Inflammatory macrophage treated with lipopolysaccharide for 4 hours (primary cell): ENCODE data around the gene RPS28.
"Not testable (repeated sequence)": the region's sequence is repeated elsewhere in the genome, so short reads cannot be mapped to it uniquely, and the experiment has no call there.

Source experiments
- DNase-seq: peaks from one replicate; pipeline ENCODE4 v3.0.0-alpha.2; 2020

The RPS28 gene

DNA sequence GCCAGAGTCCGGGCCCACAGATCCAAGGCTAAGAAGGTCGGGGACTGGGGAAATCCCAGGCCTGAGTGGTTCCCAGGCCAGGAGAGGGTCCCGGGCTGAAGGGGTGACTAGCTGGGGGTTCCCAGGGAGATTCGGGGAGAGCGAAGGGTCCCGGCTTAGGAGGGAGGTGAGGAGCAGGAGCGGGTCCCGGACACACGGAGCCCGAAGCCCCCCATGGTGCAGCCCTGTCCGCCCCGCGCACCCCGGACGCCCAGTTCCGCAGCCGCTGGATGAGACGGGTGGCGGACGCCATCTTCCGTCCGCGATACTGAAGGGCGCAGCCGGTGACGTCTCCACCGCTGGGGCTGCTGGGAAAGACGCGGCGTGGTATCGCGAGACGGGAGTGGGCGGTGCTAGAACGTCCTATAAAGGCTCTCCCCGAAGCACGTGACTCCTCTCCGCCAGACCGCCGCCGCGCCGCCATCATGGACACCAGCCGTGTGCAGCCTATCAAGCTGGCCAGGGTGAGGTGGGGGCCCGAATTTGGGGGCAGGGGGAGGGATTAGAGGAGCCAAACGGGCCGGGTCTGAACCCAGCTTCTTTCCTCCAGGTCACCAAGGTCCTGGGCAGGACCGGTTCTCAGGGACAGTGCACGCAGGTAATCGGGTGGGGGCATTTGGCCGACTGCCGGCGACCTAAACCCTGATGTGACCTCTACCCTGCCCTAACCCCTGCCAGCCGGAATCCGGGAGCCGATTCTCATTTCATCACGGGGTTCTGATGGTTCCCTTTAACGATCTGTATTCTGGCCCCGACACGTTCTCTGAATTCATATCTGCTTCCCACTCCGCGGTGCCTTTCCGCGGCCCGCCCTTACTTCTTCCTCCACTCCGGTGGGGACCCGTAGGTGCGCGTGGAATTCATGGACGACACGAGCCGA lies at the start of gene RPS28, which contains the start of gene NDUFA7:
RPS28 (plus strand) TSS at position 430 of the 919 bp plus-strand sequence; CDS start at position 465, 35 bp downstream.
NDUFA7 (minus strand) TSS at position 309 of the 919 bp plus-strand sequence; CDS start at position 292, 17 bp downstream.
- peak; percentile 96 for DNase-seq

DNA sequence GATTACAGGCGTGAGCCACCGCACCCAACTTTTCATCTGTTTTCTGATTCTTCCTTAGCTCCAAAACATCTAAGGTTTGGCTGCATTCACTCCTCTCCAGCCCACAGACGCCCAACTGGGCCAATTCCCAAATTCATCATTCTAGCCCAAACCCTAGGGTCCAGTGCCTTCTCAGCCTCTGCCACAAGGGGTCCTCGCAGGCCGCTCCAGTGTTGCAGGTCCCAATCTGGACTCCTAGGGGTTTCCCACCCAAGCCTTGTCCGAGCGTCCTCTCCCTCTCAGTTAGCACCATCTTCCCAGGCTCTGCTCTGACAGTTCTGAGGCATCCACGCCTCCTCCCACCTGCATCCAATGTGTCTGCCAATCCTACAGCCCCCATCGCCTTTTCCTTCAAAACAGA lies 44.8 kb upstream of the RPS28 start:
- not testable (repeated sequence) for DNase-seq

DNA sequence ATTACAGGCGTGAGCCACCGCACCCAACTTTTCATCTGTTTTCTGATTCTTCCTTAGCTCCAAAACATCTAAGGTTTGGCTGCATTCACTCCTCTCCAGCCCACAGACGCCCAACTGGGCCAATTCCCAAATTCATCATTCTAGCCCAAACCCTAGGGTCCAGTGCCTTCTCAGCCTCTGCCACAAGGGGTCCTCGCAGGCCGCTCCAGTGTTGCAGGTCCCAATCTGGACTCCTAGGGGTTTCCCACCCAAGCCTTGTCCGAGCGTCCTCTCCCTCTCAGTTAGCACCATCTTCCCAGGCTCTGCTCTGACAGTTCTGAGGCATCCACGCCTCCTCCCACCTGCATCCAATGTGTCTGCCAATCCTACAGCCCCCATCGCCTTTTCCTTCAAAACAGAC lies 30.0 kb upstream of the RPS28 start:
- not testable (repeated sequence) for DNase-seq

DNA sequence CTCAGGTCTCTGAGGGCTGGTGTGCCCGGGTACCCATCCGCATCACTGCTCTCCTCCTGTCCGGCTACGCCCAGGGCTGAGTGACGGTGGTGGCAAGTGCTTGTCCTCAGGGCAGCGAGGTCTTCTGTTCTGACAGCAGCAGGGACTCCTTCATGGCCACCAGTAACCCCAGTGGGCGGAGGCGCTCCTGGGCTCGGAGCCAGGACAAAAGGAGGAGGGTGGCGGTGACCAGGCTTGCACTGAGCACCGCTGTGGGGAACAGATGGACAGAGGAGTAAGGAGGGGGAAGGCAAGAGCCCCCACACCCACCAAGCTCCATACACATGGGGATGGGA lies 19.0 kb upstream of the RPS28 start:
- DNase-seq: no peak

DNA sequence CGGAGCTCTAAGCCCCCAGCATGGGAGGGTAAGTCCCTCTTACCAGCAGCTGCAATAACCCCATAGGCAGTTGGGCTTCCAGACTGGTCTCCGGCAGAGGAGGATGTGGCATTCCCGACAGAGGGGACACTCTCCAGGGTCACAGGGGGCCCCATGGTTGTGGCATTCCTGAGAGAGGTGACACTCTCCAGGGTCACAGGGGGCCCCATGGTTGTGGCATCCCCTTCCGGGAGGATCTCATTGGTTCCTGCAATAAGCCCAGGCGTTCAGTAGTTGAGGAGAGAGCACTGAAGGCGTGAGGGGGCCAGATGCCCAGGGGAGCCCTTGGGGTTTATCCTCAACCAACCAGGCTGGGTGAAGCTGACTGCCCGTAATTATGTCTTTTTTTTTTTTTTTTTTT lies 18.6 kb upstream of the RPS28 start:
- no peak for DNase-seq

DNA sequence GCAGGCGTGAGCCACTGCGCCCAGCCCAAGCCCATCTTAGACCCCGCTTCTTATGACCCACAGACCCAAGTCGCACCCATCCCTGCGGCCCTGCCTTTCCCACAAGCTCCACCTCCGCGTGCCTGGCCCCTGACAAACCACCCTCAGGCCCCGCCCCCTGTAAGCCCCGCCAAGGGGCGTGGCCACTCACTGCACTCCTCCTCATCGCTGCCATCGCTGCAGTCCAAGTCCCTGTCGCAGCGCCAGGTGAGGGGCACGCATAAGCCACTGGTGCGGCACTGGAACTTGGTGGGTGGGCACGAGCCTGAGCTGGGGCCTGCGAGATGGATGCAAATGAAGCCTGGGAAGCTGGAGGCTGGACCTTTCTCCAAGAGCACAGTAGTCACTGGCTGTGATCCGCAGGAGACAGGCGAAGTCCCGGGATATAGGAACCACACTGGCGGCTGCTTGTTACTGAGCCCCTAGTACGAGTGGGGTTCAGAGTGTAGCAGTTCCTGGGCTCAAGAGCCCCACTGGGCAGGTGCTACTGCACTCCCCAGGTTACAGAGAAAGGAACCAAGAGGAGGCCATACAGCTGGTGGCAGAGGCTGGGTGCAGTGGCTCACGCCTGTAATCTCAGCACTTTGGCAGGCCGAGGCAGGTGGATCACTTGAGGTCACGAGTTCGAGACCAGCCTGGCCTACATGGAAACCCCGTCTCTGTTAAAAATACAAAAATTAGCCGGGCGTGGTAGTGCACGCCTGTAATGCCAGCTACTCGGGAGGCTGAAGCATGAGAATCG lies 16.3 kb upstream of the RPS28 start:
- no peak for DNase-seq

DNA sequence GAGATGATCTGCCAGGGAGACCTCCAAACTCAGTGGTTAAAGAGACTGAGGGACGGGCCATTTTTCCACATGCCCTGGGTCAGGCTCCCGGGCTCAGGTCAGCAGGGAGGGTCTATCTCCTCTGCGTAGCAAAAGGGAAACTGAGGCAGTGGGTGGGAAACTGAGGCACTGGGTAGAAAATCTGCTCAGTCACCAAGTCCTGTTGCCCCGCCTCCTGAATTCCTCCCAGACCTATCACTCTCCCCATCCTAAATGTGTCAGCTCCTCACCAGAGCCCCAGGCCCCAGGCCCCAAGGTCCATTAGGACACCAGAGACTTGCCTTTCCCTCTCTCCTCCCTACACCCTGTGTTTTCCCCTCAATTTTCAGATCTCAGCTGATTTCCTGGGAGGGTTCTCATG lies 15.5 kb upstream of the RPS28 start:
- DNase-seq: no peak

DNA sequence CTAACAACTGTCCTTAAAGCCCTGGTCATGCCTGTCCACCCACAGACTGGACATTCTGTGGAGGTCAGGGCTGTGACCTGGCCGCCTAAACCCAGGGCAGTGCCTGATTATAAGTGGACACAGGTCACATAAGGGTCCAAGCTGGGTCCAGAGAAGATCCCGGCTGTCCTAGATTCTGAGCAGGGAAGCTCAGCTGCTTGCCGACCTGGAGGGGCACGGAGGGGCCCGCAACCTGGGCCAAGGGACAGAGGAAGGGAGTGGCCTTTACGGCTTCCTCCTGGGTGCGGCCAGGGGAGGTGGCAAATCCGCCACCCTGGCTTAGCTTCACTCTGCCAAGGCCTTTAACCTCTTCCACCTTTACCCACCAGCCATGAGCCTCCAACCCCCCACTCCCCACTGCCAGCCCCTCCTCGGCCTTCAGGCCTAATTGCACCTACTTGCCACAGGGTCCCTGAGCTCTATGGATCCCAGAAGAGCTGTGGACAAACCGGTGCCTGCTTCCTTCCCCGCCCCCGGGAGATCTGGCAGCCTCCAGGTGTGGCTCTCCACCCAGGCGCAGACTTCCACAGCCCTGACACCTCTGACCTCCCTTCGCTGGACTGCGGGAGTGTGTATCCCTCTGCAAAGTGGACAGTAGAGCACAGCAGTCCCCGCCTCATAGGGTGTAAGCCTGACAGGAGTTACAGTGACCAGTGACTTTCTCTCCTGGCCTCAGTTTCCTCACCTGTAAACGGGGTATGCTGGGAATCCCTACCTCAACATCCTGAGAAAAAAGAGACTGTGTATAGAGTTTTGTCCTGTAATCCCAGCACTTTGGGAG lies 14.9 kb upstream of the RPS28 start:
- DNase-seq: no peak

DNA sequence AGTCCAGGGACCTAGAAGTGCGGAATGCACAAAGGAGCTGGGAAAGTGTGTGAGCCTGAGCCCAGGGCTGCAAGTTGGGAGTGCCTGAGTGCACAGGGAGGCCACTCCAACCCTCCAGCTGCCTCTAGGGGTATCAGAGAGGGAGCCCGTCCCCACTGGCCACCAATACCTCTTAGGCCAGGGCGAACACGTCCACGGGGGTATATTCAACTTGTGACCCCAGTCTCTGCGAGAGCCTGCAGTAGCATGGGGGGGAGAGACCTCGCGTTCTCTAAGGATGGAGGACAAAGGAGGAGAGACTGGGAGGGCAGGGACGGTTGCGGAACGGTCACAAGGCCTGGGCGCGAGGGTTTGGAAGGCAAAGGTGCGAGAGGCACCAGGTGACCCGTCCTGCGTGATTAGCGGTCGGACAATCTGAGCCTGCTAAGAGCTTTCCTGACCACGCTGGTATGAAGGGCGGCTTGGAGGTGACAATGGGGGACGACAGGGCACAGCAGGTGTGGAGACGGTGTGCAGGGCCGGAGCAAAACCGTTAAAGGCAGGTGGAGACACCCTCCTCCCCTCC lies 13.8 kb upstream of the RPS28 start:
- DNase-seq: no peak

DNA sequence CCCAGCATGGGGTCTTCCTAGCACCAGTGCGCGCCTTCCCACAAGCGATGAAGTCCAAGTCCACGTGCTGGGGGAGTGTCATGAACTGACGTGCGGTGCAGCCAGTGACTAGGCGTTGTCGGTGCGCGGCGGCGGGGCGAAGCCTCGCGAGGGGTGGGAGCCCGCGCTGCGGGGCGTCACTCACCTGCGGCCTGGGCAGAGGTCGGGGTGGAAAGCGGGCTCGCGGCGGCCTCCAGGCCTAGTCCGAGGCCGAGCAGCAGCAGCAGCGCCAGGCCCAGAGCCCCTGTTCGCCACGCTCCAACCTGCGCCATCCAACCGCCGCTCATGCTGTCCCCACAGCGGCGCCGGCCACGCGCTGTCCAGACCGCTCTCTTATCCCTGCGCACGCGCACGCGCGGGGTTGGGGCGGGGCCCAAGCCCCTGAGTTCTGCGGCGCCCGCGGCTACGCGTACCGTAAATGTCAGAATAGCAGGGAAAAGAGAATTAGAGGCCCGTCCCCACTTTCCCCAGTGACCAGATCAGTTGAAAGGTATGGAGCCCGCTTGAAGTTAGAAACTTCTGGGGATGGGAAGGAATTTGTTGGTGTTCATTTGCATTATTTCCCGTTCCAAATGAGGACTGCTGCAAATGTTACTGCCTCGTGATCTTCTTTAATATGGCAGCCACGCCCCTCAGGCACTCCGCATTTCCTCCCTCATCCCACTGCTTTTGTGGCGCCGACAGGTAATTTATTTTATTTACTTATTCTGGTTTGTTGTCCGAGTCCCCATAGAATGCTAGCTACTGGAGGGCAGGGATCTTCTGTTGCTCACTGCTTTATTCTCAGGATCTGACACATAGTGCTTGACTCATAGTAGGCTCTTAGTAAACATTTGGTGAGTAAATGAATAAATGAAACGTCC lies 13.1 kb upstream of the RPS28 start, which contains the start of gene CD320:
CD320 (minus strand) TSS at position 394 of the 902 bp plus-strand sequence; CDS start at position 326, 68 bp downstream.
- peak; percentile 82 for DNase-seq

DNA sequence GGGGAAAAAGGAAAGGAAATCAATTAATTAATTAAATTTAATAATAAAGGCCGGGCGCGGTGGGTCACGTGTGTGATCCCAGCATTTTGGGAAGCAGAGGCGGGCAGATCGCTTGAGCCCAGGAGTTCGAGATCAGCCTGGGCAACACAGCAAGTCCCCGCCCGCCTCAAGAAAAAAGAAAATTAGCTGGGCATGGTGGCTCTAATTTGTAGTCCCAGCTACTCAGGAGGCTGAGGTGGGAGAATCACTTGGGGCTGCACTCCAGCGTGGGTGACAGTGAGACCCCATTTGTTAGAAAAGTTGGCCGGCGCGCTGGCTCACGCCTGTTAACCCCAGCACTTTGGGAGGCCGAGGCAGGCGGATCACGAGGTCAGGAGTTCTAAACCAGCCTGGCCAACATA lies 12.4 kb upstream of the RPS28 start:
- no peak for DNase-seq

DNA sequence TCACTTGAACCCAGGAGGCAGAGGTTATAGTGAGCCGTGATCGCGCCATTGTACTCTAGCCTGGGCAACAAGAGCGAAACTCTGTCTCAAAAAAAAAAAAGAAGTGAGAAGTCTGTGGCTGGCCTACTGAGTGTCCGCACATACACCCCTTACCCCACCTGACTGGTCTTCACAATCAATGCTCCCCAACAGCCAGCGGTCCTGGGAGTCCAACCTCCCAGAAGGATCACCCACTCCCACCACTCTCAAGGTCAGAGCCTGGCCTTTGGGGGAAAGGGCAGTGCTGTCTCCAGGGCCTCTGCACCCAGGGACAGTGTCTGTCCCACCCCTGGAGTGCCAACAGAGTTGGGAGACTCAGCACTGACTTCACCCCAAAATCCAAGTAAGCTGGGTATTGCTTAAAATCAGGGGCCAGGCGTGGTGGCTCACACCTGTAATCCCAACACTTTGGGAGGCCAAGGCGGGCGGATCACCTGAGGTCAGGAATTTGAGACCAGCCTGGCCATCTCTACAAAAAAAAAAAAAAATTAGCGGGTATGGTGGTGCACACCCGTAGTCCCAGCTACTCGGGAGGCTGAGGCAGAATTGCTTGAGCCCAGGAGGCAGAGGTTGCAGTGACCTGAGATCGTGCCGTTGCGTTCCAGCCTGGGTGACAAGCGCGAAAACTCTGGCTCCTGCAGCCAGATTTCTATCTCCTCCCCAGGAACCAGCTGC lies 10.8 kb upstream of the RPS28 start:
- no peak for DNase-seq

DNA sequence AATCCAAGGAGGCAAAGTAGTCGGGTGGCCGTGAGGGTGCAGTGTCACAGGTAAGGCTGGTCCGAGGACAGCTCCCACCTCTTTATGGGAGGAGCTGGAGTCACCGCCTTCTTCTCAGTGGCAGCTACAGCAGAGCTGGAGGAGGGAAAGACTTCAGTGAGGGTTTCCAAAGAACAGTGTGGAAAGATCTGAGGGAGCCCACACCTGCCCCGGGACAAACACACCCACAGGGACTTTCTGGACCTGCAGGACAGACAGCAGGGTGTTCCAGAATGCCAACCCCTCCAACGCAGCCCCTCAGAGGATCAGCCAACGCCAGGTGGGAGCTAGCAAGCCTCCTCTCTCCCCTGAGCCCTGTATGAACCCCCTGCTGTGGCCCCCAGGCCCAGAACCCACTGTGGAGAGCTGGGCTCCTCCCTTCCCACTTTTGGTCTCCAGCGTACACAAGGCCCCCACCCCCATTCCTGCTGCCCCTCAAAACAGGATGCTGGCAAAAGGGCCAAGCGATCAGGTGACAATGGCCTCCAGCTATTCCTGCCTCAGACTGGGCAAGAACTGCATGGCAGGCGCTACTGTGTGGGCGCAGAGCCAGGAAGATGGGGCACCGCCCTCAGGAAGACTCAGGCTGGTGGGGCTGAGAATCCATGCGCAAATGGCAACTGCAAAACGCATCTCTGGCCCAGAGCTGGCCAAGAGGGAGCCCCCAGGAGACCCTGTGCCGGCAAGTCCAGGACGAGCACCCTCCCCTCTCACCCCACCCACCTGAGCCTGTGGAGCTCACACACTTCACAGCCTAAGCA lies 9.6 kb upstream of the RPS28 start:
- no peak for DNase-seq

DNA sequence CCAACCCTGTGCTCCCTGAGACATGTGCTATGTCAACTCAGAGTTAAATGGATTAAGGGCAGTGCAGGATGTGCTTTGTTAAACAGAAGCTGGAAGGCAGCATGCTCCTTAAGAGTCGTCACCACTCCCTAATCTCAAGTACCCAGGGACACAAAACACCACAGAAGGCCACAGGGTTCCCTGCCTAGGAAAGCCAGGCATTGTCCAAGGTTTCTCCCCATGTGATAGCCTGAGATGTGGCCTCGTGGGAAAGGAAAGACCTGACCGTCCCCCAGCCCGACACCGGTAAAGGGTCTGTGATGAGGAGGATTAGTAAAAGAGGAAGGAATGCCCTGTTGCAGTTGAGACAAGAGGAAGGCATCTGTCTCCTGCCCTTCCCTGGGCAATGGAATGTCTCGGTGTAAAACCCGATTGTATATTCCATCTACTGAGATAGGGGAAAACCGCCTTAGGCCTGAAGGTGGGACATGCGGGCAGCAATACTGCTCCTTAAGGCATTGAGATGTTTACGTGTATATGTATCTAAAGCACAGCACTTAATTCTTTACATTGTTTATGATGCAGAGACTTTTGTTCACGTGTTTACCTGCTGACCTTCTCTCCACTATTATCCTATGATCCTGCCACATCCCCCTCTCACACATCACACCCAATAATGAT lies 6.2 kb upstream of the RPS28 start:
- not testable (repeated sequence) for DNase-seq

DNA sequence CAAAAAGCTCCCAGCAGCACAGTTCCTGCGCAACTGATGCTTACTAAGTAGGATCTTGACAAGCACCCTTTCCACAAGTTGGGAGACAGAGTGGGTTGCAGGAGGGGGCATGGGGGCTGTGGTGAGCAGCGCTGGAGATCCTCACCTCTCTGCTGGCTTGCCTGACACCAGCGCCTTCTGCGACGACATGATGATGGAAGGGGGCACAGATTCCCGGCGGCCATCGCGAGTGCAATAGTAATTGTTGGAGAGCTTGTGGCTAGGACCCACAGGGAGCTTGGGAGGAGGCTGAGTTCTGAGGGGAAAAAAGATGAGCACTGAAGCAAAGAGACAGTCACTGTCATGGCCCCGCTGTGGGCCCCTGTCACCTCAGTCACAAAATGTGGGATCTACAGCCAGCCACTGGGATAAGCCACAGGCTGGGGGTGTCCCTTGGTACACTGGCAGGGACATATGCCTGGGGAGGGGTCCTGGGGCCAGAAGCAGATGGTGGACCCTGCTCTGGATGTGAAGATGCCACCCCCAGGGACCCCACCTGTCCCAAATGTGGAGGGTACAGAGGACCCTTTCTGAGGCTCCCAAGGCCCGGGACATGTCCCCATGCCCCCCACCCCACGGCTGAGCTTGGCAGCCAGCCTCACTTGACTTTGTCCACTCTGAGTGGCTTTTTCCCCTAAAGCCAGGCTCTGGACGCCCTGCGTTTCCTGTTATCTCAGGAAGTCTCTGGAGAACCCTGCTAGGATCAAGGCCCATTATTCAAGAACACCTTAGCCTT lies 4.8 kb upstream of the RPS28 start:
- no peak for DNase-seq

DNA sequence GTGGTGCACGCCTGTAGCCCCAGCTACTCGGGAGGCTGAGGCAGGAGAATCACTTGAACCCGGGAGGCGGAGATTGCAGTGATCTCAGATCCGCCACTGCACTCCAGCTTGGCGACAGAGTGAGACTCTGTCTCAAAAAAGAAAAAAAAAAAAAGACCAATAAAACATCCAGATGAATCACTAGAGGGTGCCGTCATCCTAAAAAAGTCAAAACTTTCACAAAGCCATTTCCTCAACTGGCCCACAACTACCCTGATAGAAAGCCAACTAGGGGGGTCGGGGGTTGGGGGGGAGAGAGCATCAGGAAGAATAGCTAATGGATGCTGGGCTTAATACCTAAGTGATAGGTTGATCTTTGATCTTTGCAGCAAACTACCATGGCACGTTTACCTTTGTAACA lies 2.5 kb upstream of the RPS28 start:
- not testable (repeated sequence) for DNase-seq

DNA sequence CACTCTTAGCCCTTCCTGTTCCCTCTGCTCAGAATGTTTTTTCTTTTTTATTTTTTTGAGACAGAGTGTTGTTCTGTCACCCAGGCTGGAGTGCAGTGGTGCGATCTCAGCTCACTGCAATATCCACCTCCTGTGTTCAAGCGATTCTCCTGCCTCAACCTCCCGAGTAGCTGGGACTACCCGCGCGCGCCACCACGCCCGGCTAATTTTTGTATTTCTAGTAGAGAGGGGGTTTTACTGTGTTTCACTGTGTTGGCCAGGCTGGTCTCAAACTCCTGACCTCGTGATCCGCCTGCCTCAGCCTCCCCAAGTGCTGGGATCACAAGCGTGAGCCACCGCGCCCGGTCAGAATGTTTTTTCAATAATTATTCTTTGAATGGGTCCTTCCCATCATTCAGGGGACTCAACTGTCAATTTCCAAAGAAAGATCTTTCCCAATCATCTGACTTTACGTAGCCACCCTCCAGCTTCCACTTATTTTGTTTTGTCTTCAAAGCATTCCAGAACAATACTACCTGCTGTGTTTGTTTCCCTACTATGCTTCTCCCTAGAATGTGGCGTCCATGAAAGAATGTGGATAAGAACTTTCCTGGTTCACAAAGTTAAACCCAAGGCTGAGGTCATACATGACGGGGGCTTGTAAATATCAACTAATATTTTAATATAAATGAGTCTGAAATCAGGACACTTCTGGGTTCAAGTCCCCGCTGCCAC lies 1.3 kb upstream of the RPS28 start:
- no peak for DNase-seq

DNA sequence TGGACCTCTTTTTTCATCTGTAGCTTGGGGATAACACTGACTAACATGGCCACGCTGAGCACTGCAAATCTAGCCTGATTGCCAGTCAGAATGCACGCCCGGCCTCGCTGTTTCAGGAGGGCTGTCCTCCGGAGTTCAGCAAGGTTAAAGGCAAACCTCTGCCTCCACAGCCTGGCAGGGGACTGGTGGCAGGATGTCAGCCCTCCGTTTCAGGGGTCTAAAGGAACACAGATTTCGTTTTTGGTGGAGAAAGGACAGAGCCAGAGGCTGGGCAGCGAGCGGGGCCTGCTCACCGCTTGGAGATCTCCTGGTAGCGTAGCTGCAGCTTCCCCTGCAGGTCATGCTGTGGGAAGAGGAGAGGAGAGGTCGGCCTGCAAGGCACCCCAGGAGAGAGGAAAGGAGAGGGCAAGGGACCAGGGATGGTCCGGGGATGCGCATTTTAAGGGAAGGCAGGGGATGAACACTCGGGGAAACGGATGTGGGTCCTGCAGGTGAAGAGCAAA lies 681 bp upstream of the RPS28 start:
- no peak for DNase-seq
